HEK293 (cell line): Measurements from ENCODE around the gene TMEM121.
A peak's percentile ranks its signal among the peaks of the same experiment; 100 is the strongest.

ENCODE experiments used
- EGR2 ChIP-seq: fragments of 450-650 bp; formaldehyde crosslinking; IDR thresholded peaks from 2 replicates; pipeline ENCODE4 v1.5.1; 2016; ENCODE audit warnings: low read depth, missing biosample characterization, missing genetic modification characterization
- GLI2 ChIP-seq: fragments of 450-650 bp; formaldehyde crosslinking; IDR thresholded peaks from 2 replicates; pipeline ENCODE4; 2017; ENCODE audit warnings: missing biosample characterization, missing genetic modification characterization, low read depth, borderline replicate concordance
- KLF8 ChIP-seq: fragments of 450-650 bp; formaldehyde crosslinking; IDR thresholded peaks from 2 replicates; pipeline ENCODE4 v1.5.1; 2016; ENCODE audit warnings: missing biosample characterization, missing genetic modification characterization
- PRDM1 ChIP-seq: fragments of 450-650 bp; formaldehyde crosslinking; IDR thresholded peaks from 2 replicates; pipeline ENCODE4; 2016; ENCODE audit warnings: missing biosample characterization, missing genetic modification characterization
- SP2 ChIP-seq: fragments of 450-650 bp; formaldehyde crosslinking; IDR thresholded peaks from 2 replicates; pipeline ENCODE4 v1.5.1; 2016; ENCODE audit warnings: missing biosample characterization, missing genetic modification characterization
- TRIM28 ChIP-seq: IDR thresholded peaks from 2 replicates; pipeline ENCODE4 v1.6.1; 2011; ENCODE audit warnings: low read length, control low read depth, borderline replicate concordance
- ZNF174 ChIP-seq: fragments of 450-650 bp; formaldehyde crosslinking; IDR thresholded peaks from 2 replicates; pipeline ENCODE4 v1.5.0; 2017; ENCODE audit warnings: missing biosample characterization, mild to moderate bottlenecking, missing genetic modification characterization
- ZNF184 ChIP-seq: fragments of 450-650 bp; IDR thresholded peaks from 2 replicates; pipeline ENCODE4 v1.5.1; 2018; ENCODE audit warnings: missing biosample characterization, mild to moderate bottlenecking, missing genetic modification characterization
- ZNF19 ChIP-seq: fragments of 450-650 bp; formaldehyde crosslinking; IDR thresholded peaks from 2 replicates; pipeline ENCODE4; 2016; ENCODE audit warnings: missing biosample characterization, missing genetic modification characterization, low read depth
- ZNF214 ChIP-seq: fragments of 450-650 bp; formaldehyde crosslinking; IDR thresholded peaks from 2 replicates; pipeline ENCODE4 v1.5.1; 2017; ENCODE audit warnings: missing biosample characterization, mild to moderate bottlenecking, missing genetic modification characterization, borderline replicate concordance
- ZNF23 ChIP-seq: fragments of 450-650 bp; formaldehyde crosslinking; IDR thresholded peaks from 2 replicates; pipeline ENCODE4 v1.5.1; 2016; ENCODE audit warnings: missing biosample characterization, missing genetic modification characterization, borderline replicate concordance
- ZNF24 ChIP-seq: fragments of 450-650 bp; formaldehyde crosslinking; IDR thresholded peaks from 2 replicates; pipeline ENCODE4 v1.5.1; 2016; ENCODE audit warnings: missing biosample characterization, missing genetic modification characterization
- ZNF324 ChIP-seq: fragments of 450-650 bp; formaldehyde crosslinking; IDR thresholded peaks from 2 replicates; pipeline ENCODE4 v1.5.1; 2016; ENCODE audit warnings: missing biosample characterization, missing genetic modification characterization
- ZNF433 ChIP-seq: fragments of 450-650 bp; formaldehyde crosslinking; IDR thresholded peaks from 2 replicates; pipeline ENCODE4 v1.5.1; 2016; ENCODE audit warnings: missing biosample characterization, missing genetic modification characterization, low read depth
- ZNF549 ChIP-seq: fragments of 450-650 bp; IDR thresholded peaks from 2 replicates; pipeline ENCODE4 v1.5.1; 2018; ENCODE audit warnings: missing biosample characterization, missing genetic modification characterization, mild to moderate bottlenecking, inconsistent platforms, moderate library complexity
- ZNF610 ChIP-seq: fragments of 450-650 bp; formaldehyde crosslinking; IDR thresholded peaks from 2 replicates; pipeline ENCODE4 v1.5.1; 2016; ENCODE audit warnings: missing biosample characterization, missing genetic modification characterization, borderline replicate concordance
- ZNF626 ChIP-seq: fragments of 450-650 bp; sonication (Bioruptor Pico); formaldehyde crosslinking; IDR thresholded peaks from 2 replicates; pipeline ENCODE4 v1.5.1; 2018; ENCODE audit warnings: missing biosample characterization, missing genetic modification characterization, inconsistent platforms
- ZNF654 ChIP-seq: fragments of 450-650 bp; formaldehyde crosslinking; IDR thresholded peaks from 2 replicates; pipeline ENCODE4 v1.5.1; 2016; ENCODE audit warnings: low read depth, missing biosample characterization, missing genetic modification characterization
- ZNF777 ChIP-seq: fragments of 450-650 bp; formaldehyde crosslinking; IDR thresholded peaks from 2 replicates; pipeline ENCODE4 v1.5.1; 2017; ENCODE audit warnings: missing biosample characterization, missing genetic modification characterization, borderline replicate concordance
- TF ChIP-seq, protein P1 (sequence below): fragments of 450-650 bp; formaldehyde crosslinking; conservative IDR thresholded peaks from 2 replicates; pipeline ENCODE4 v1.5.1; 2016; ENCODE audit warnings: low read depth, missing biosample characterization, missing genetic modification characterization
- TF ChIP-seq, protein P2 (sequence below): fragments of 450-650 bp; formaldehyde crosslinking; IDR thresholded peaks from 2 replicates; pipeline ENCODE4; 2016; ENCODE audit warnings: missing biosample characterization, missing genetic modification characterization
- TF ChIP-seq, protein P3 (sequence below): fragments of 450-650 bp; formaldehyde crosslinking; IDR thresholded peaks from 2 replicates; pipeline ENCODE4 v1.5.1; 2017; ENCODE audit warnings: missing biosample characterization, mild to moderate bottlenecking, missing genetic modification characterization, moderate library complexity
- TF ChIP-seq, protein P4 (sequence below): fragments of 450-650 bp; formaldehyde crosslinking; IDR thresholded peaks from 2 replicates; pipeline ENCODE4 v1.5.0; 2017; ENCODE audit warnings: missing biosample characterization, missing genetic modification characterization, borderline replicate concordance
- TF ChIP-seq, protein P5 (sequence below): fragments of 450-650 bp; formaldehyde crosslinking; IDR thresholded peaks from 2 replicates; pipeline ENCODE4 v1.5.1; 2016; ENCODE audit warnings: missing biosample characterization, missing genetic modification characterization
- TF ChIP-seq, protein P6 (sequence below): fragments of 450-650 bp; formaldehyde crosslinking; IDR thresholded peaks from 2 replicates; pipeline ENCODE4 v1.5.1; 2016; ENCODE audit warnings: missing biosample characterization, missing genetic modification characterization

Gene TMEM121

DNA sequence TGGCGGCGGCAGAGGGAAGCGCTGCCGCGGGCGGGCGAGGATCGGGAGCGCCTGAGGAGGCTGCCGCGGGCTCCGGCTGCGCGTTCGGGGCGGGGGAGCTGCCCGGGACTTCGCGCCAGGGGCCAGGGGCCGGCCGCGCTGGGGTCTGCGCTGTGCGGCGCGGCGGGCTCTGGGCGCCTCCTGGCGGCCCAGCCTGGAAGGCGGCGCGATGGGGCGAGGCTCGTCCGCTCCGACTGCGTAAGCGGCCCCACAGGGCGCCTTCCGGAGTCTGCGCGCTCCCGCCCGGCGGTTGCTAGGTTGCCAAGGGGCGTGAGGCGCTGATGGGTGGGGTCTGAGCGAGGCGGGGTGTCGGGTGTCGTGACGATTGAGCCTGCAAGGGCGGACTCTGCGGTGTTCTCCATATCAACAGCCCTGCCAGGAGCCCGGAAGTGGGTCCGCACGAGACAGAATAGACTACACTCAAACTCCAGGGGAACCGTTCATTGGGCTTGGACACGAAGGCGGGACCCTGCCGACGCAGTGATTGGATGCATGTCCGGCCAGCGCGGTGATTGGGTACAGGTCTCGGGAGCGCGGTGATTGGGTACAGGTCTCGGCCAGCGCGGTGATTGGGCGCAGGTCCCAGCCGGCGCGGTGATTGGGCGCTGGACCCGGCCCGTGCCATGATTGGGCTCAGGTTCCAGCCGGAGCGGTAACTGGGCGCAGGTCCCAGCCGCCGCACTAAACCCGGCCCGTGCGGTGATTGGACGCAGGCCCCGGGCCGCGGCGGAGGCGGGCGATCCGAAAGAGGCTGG, 35.6 kb upstream of the TMEM121 start, which contains the start of gene TEDC1 (continued):
- TF ChIP-seq ZNF23 (tag by site-specific recombination) = no peak
- TF ChIP-seq KLF8 (tag by site-specific recombination) = peak; percentile 99
- no peak for TF ChIP-seq ZNF174 (tag by site-specific recombination)
- TF ChIP-seq, protein P1, sequence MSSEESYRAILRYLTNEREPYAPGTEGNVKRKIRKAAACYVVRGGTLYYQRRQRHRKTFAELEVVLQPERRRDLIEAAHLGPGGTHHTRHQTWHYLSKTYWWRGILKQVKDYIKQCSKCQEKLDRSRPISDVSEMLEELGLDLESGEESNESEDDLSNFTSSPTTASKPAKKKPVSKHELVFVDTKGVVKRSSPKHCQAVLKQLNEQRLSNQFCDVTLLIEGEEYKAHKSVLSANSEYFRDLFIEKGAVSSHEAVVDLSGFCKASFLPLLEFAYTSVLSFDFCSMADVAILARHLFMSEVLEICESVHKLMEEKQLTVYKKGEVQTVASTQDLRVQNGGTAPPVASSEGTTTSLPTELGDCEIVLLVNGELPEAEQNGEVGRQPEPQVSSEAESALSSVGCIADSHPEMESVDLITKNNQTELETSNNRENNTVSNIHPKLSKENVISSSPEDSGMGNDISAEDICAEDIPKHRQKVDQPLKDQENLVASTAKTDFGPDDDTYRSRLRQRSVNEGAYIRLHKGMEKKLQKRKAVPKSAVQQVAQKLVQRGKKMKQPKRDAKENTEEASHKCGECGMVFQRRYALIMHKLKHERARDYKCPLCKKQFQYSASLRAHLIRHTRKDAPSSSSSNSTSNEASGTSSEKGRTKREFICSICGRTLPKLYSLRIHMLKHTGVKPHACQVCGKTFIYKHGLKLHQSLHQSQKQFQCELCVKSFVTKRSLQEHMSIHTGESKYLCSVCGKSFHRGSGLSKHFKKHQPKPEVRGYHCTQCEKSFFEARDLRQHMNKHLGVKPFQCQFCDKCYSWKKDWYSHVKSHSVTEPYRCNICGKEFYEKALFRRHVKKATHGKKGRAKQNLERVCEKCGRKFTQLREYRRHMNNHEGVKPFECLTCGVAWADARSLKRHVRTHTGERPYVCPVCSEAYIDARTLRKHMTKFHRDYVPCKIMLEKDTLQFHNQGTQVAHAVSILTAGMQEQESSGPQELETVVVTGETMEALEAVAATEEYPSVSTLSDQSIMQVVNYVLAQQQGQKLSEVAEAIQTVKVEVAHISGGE = peak; percentile 99
- TF ChIP-seq ZNF214 (tag by site-specific recombination) = no peak
- no peak; the same call in 1 of the 2 replicates for TF ChIP-seq ZNF626 (tag by site-specific recombination)
- no peak for TF ChIP-seq ZNF433
- TF ChIP-seq, protein P2, sequence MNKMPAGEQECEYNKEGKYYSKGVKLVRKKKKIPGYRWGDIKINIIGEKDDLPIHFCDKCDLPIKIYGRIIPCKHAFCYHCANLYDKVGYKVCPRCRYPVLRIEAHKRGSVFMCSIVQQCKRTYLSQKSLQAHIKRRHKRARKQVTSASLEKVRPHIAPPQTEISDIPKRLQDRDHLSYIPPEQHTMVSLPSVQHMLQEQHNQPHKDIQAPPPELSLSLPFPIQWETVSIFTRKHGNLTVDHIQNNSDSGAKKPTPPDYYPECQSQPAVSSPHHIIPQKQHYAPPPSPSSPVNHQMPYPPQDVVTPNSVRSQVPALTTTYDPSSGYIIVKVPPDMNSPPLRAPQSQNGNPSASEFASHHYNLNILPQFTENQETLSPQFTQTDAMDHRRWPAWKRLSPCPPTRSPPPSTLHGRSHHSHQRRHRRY (tag by site-specific recombination) = no peak
- TF ChIP-seq GLI2 = no peak
- no peak for TF ChIP-seq ZNF184 (tag by site-specific recombination)
- 0 out of 2 replicates have a peak, but pooled peaks have one; percentile 72 for TF ChIP-seq ZNF324
- TF ChIP-seq ZNF549 (tag by site-specific recombination) = no peak
- TF ChIP-seq, protein P3, sequence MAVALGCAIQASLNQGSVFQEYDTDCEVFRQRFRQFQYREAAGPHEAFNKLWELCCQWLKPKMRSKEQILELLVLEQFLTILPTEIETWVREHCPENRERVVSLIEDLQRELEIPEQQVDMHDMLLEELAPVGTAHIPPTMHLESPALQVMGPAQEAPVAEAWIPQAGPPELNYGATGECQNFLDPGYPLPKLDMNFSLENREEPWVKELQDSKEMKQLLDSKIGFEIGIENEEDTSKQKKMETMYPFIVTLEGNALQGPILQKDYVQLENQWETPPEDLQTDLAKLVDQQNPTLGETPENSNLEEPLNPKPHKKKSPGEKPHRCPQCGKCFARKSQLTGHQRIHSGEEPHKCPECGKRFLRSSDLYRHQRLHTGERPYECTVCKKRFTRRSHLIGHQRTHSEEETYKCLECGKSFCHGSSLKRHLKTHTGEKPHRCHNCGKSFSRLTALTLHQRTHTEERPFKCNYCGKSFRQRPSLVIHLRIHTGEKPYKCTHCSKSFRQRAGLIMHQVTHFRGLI (tag by site-specific recombination) = no peak
- TF ChIP-seq, protein P4, sequence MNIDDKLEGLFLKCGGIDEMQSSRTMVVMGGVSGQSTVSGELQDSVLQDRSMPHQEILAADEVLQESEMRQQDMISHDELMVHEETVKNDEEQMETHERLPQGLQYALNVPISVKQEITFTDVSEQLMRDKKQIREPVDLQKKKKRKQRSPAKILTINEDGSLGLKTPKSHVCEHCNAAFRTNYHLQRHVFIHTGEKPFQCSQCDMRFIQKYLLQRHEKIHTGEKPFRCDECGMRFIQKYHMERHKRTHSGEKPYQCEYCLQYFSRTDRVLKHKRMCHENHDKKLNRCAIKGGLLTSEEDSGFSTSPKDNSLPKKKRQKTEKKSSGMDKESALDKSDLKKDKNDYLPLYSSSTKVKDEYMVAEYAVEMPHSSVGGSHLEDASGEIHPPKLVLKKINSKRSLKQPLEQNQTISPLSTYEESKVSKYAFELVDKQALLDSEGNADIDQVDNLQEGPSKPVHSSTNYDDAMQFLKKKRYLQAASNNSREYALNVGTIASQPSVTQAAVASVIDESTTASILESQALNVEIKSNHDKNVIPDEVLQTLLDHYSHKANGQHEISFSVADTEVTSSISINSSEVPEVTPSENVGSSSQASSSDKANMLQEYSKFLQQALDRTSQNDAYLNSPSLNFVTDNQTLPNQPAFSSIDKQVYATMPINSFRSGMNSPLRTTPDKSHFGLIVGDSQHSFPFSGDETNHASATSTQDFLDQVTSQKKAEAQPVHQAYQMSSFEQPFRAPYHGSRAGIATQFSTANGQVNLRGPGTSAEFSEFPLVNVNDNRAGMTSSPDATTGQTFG (tag by site-specific recombination) = no peak
- TF ChIP-seq, protein P5, sequence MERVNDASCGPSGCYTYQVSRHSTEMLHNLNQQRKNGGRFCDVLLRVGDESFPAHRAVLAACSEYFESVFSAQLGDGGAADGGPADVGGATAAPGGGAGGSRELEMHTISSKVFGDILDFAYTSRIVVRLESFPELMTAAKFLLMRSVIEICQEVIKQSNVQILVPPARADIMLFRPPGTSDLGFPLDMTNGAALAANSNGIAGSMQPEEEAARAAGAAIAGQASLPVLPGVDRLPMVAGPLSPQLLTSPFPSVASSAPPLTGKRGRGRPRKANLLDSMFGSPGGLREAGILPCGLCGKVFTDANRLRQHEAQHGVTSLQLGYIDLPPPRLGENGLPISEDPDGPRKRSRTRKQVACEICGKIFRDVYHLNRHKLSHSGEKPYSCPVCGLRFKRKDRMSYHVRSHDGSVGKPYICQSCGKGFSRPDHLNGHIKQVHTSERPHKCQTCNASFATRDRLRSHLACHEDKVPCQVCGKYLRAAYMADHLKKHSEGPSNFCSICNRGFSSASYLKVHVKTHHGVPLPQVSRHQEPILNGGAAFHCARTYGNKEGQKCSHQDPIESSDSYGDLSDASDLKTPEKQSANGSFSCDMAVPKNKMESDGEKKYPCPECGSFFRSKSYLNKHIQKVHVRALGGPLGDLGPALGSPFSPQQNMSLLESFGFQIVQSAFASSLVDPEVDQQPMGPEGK (tag by site-specific recombination) = peak; percentile 9
- TF ChIP-seq, protein P6, sequence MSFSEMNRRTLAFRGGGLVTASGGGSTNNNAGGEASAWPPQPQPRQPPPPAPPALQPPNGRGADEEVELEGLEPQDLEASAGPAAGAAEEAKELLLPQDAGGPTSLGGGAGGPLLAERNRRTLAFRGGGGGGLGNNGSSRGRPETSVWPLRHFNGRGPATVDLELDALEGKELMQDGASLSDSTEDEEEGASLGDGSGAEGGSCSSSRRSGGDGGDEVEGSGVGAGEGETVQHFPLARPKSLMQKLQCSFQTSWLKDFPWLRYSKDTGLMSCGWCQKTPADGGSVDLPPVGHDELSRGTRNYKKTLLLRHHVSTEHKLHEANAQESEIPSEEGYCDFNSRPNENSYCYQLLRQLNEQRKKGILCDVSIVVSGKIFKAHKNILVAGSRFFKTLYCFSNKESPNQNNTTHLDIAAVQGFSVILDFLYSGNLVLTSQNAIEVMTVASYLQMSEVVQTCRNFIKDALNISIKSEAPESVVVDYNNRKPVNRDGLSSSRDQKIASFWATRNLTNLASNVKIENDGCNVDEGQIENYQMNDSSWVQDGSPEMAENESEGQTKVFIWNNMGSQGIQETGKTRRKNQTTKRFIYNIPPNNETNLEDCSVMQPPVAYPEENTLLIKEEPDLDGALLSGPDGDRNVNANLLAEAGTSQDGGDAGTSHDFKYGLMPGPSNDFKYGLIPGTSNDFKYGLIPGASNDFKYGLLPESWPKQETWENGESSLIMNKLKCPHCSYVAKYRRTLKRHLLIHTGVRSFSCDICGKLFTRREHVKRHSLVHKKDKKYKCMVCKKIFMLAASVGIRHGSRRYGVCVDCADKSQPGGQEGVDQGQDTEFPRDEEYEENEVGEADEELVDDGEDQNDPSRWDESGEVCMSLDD (tag by site-specific recombination) = no peak
- TF ChIP-seq SP2 (tag by site-specific recombination) = peak; percentile 97
- no peak for TF ChIP-seq EGR2 (tag by site-specific recombination)
- no peak for TF ChIP-seq ZNF19 (tag by site-specific recombination)
- TF ChIP-seq ZNF24 = no peak
- TF ChIP-seq TRIM28 = no peak
- TF ChIP-seq ZNF610 (tag by site-specific recombination) = 0 out of 2 replicates have a peak, but pooled peaks have one; percentile 43
- no peak for TF ChIP-seq PRDM1 (tag by site-specific recombination)
- TF ChIP-seq ZNF654 (tag by site-specific recombination) = no peak
- no peak for TF ChIP-seq ZNF777 (tag by site-specific recombination)
